Measurements from ENCODE around the gene LYST.
"Not testable (repeated sequence)": the region's sequence is repeated elsewhere in the genome, so short reads cannot be mapped to it uniquely, and the experiment has no call there.

Gene LYST

DNA sequence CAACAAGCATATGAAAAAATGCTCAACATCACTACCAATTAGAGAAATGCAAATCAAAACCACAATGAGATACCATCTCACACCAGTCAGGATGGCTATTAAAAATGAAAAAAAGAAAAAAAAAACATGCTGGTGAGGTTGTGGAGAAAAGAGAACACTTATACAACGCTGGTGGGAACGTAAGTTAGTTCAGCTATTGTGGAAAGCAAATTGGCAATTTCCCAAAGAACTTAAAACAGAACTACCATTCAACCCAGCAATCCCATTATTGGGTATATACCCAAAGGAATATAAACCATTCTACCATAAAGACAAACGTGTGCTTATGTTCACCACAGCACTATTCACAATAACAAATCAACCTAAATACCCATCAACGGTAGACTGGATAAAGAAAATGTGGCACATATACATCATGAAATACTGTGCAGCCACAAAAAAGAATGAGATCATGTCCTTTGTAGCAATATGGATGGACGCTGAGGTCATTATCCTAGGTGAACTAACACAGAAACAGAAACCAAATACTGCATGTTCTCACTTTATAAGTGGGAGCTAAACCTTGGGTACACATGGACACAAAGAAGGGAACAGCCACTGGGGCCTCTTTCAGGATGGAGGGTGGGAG is 49.5 kb downstream of the LYST start:
- no peak for DNase-seq (ENCODE audit: low read depth)

GRCh38 chr1:235809688-235810397 is 56.9 kb downstream of the LYST start:
- DNase-seq (ENCODE audit: low read depth) = no peak

DNA sequence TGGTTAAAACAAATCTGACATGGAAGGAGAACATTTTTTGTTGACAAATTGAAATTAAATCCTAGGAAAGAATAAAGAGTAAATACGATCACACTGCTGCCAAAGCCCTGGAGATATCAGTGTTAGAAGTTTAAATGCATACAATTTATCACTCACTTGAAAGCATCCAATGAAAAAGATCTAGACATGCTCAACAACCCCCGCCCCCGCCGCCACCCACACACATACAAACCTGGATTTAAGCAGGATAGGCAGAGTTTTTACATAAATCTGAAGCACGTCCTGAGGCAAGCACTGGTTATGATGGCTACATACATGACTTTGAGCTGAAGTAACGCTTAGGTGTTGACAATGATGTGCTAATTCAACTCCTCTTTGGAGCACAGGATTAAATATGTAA is 58.5 kb downstream of the LYST start:
- no peak for DNase-seq (ENCODE audit: low read depth)

DNA sequence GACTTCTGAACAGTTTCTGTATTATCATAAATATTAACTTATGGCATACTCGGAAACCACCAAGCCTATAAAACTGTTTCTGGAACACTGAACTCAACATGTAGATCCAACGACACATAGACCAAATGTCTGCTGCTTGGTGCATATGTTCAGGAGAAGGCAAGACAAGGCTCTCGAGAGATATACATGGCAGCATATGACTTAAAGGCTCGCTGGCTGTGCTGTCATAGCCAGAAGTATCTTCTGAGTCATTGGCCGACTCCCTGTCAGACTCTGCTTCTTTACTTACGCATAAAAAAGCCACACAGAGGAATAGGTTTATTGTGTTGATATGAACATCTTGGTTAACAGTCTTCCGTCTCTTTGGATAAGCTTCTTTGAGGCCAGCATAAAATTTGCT is 60.6 kb downstream of the LYST start:
- DNase-seq (ENCODE audit: low read depth) = no peak

DNA sequence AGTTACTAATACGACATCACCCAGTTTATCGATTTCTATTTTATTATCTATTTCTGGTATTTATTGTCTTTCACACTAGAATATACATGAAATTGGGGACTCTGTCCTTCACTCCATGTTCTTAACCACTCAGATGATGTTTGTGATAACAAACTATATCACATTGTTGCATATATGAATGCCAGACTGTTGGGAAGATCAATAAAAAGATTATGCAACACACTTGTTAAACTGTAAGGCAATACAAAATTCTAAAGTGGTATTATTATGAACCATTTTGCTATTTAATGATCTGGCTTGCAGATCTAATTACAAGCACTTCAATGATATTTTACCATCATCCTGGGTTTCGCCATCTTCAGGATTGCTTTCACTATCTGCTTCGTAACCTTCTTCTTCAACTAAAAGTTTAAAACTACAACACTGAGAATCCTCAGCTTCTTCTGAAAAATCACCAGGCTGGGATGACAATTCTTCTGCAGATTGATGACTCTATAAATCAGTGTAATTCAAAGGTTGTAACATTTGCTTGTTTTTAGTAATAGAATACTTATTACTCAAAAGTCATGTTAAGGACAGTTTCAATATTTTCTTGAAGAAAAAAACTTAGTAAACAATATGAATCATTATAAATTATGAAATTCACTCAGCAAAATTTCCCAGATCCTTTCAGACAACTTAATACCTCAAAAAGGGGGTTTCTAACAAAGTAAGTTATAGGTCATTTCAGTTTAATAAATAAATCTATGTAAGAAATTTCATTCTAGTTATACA is 63.9 kb downstream of the LYST start:
- no peak for DNase-seq (ENCODE audit: low read depth)

- DNase-seq (ENCODE audit: low read depth) = no peak
These were observed 67.4 kb downstream of the LYST start for GRCh38 chr1:235799264-235799663.

DNA sequence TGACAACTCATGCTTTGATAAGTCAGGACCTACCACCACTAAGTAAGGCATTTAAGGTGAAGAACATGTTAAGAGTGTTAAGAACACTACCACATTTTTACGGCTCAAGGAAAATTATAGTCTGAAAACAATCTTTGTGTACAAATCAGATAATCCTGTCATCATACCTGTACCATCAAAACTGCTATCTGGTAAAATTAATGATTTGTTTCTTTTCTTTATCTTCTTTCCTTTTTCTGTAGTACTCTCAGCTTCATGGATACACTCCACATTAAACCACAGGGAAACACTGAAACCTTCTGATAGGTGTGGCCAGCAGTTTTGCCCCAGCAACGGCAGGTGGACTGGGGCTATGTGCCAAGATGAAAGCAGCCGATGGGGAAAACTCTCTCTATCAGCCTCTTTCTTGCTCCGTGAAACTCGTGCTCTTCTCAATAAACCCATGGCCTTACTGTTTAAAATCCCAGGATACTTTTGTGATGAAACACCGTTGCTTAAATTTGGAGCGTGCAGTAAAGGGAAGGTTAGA is 75.1 kb downstream of the LYST start:
- DNase-seq (ENCODE audit: low read depth) = no peak

GRCh38 chr1:235790123-235790522 is 76.6 kb downstream of the LYST start:
- no peak for DNase-seq (ENCODE audit: low read depth)

DNA sequence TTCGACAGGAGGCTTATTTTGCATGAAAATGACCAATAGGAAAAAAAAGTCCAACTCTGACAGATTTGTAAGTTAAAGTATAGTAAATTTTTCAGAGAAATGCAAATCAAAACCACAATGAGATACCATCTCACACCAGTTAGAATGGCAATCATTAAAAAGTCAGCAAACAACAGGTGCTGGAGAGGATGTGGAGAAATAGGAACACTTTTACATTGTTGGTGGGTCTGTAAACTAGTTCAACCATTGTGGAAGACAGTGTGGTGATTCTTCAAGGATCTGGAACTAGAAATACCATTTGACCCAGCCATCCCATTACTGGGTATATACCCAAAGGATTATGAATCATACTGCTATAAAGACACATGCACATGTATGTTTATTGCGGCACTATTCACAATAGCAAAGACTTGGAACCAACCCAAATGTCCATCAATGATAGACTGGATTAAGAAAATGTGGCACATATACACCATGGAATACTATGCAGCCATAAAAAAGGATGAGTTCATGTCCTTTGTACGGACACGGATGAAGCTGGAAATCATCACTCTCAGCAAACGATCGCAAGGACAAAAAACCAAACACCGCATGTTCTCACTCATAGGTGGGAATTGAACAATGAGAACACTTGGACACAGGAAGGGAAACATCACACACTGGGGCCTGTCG is 80.3 kb downstream of the LYST start:
- DNase-seq (ENCODE audit: low read depth) = not testable (repeated sequence)

- no peak for DNase-seq (ENCODE audit: low read depth)
These were observed 81.8 kb downstream of the LYST start for GRCh38 chr1:235784950-235785349.

- DNase-seq (ENCODE audit: low read depth) = no peak
These were observed 83.4 kb downstream of the LYST start for GRCh38 chr1:235783148-235783776.

GRCh38 chr1:235782601-235783000 is 84.1 kb downstream of the LYST start:
- no peak for DNase-seq (ENCODE audit: low read depth)

DNA sequence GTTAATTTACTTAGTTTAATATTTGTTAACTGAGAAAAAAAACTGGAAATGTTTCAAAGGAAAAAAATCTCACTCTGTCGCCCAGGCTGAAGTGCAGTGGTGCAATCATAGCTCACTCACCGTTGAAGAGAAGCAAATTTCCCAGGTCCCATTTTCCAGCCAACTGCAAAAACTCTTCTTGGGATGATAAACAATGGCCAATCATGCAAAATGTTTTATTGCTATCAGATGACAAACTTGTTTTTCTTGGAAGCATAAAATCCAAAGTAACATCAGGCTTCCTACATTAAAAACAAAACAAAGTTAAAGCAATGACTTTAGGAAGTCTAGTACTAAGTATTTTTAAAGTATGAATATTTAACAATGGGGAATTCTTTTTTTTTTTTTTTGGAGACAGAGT is 84.9 kb downstream of the LYST start:
- DNase-seq (ENCODE audit: low read depth) = no peak

- no peak for DNase-seq (ENCODE audit: low read depth)
These were observed 86.9 kb downstream of the LYST start for GRCh38 chr1:235779770-235780169.

GRCh38 chr1:235776396-235776795 is 90.3 kb downstream of the LYST start:
- DNase-seq (ENCODE audit: low read depth) = no peak

DNA sequence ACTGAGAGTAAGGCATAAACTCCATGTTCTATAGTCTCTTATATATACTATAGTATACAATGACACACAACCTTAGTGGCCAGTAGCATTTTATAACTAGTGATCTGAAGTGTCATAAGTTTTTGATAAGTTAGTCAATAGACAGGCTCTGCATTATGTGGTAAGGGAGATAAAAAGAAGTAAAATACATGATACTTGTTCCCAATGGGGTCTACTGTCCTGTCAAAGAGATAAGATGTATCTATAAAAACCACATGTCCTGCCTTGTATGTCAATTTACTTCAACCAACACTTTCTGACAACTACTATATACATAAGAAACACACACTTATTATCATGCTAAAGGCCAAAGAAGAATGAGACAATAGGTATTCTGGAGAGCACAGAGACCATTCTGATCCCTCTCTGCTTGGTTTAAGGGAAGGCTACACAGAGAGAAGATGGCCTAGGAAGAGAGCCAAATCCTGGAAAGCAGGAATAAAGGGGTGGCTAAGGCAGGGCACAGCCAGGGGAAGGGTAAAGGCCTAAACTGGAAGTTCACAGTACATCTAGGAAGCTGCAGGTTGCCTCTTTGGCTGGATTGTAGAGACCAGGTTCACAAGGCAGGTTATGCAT is 91.4 kb downstream of the LYST start:
- DNase-seq (ENCODE audit: low read depth) = no peak

- no peak for DNase-seq (ENCODE audit: low read depth)
These were observed 98.9 kb downstream of the LYST start for GRCh38 chr1:235767795-235768194.

- no peak for DNase-seq (ENCODE audit: low read depth)
These were observed 99.9 kb downstream of the LYST start for GRCh38 chr1:235766794-235767285.

- no peak for DNase-seq (ENCODE audit: low read depth)
These were observed 102.7 kb downstream of the LYST start for GRCh38 chr1:235763962-235764361.

DNA sequence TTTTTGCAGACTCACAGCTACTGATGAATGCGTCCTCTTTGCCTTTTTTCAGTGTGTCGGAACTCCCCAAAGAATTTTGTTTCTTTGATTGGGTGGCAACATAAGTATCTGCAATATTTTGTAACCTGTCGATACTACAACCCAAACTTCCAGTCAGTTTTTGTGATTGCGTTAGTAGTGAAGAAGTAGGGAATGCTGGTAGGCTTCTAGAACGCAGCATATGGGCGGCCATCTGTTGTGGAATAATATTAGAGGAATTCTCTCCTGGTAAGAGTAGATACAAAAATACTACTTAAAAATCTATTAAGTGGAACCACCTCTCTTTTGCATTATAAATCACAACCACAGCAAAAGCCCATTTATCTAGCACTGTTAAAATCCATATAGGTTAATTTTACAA is 107.4 kb downstream of the LYST start:
- DNase-seq (ENCODE audit: low read depth) = no peak

GRCh38 chr1:235758931-235759330 is 107.8 kb downstream of the LYST start:
- no peak for DNase-seq (ENCODE audit: low read depth)

Measured in GM04504 (cell line).